K562 (cell line): ENCODE measurements around the gene ZDHHC11. TPM values are rescaled to one million over a fixed set of nuclear protein-coding genes. Genes with fewer than 3 reads are reported as not detected.

Source experiments
- CEBPG ChIP-seq, 3 experiments: fragments of 200-800 bp in 1 of 3; sonication (Bioruptor generic) in 1 of 3; sonication (generic) in 1 of 3; formaldehyde crosslinking in 1 of 3; IDR thresholded peaks in 2 of 3; conservative IDR thresholded peaks in 1 of 3; 2 replicates each; pipeline versions ENCODE4 v1.6.1 to v1.8.0; 2016 to 2022; ENCODE audit warnings: missing compliant biosample characterization in 2 of 3, missing genetic modification characterization in 2 of 3, mild to moderate bottlenecking in 1 of 3, missing genetic modification reagents in 1 of 3
- E2F3 ChIP-seq: fragments of 250-450 bp; sonication (Bioruptor Pico); IDR thresholded peaks from 2 replicates; pipeline ENCODE4 v1.4.0; 2020; ENCODE audit warnings: mild to moderate bottlenecking
- ESRRA ChIP-seq: fragments of 450-650 bp; IDR thresholded peaks from 2 replicates; pipeline ENCODE4 v1.6.1; 2014; ENCODE audit warnings: low read depth, mild to moderate bottlenecking, moderate library complexity, borderline replicate concordance
- FOXK2 ChIP-seq, 2 experiments: fragments of 450-650 bp; IDR thresholded peaks in 1 of 2; conservative IDR thresholded peaks in 1 of 2; 2 replicates each; pipeline ENCODE4 v1.6.1; 2016; ENCODE audit warnings: low read depth in 2 of 2, mild to moderate bottlenecking in 1 of 2
- GABPB2 ChIP-seq: fragments of 250-450 bp; sonication (Bioruptor Pico); conservative IDR thresholded peaks from 2 replicates; pipeline ENCODE4 v1.5.1; 2021; ENCODE audit warnings: mild to moderate bottlenecking
- KDM2B ChIP-seq: fragments of 250-450 bp; sonication (Bioruptor Pico); IDR thresholded peaks from 2 replicates; pipeline ENCODE4 v1.8.0; 2021; ENCODE audit warnings: mild to moderate bottlenecking, moderate library complexity
- MTA2 ChIP-seq: fragments of 450-650 bp; IDR thresholded peaks from 2 replicates; pipeline ENCODE4 v1.6.1; 2016; ENCODE audit warnings: low read depth
- NFYB ChIP-seq: IDR thresholded peaks from 2 replicates; pipeline ENCODE4 v1.6.1; 2011; ENCODE audit warnings: mild to moderate bottlenecking, moderate library complexity; ENCODE audit not compliant: insufficient read length; ENCODE audit errors: extremely low read depth
- SIRT6 ChIP-seq: IDR thresholded peaks from one replicate; pipeline ENCODE4 v1.6.1; 2012; ENCODE audit warnings: low read depth, mild to moderate bottlenecking, control low read depth, inconsistent platforms, low read length, moderate library complexity
- SREBF2 ChIP-seq: sonication (generic); formaldehyde crosslinking; IDR thresholded peaks from 2 replicates; pipeline ENCODE4 v1.4.0; 2020; ENCODE audit warnings: mild to moderate bottlenecking, missing genetic modification reagents
- ZBED1 ChIP-seq: IDR thresholded peaks from 2 replicates; pipeline ENCODE4 v1.6.1; 2014
- ZBTB12 ChIP-seq: fragments of 250-450 bp; sonication (Bioruptor Pico); IDR thresholded peaks from 2 replicates; pipeline ENCODE4 v1.4.0; 2020
- ZBTB8A ChIP-seq: fragments of 450-650 bp; IDR thresholded peaks from 2 replicates; pipeline ENCODE4 v1.6.1; 2018; ENCODE audit warnings: mild to moderate bottlenecking, moderate library complexity; ENCODE audit not compliant: partially characterized antibody
- ZKSCAN1 ChIP-seq: fragments of 150-350 bp; IDR thresholded peaks from 2 replicates; pipeline ENCODE4 v1.6.1; 2016; ENCODE audit warnings: low read depth, low read length
- ZNF253 ChIP-seq: fragments of 250-450 bp; sonication (Bioruptor Pico); conservative IDR thresholded peaks from 2 replicates; pipeline ENCODE4 v1.6.1; 2021; ENCODE audit warnings: mild to moderate bottlenecking
- ZNF384 ChIP-seq: IDR thresholded peaks from 2 replicates; pipeline ENCODE4 v1.6.1; 2012; ENCODE audit warnings: low read depth, low read length, improper control_type of control experiment
- ZNF592 ChIP-seq: fragments of 450-650 bp; IDR thresholded peaks from 2 replicates; pipeline ENCODE4 v1.6.1; 2017; ENCODE audit warnings: antibody characterized with exemption, mild to moderate bottlenecking
- ZSCAN32 ChIP-seq: fragments of 450-650 bp; formaldehyde crosslinking; IDR thresholded peaks from 2 replicates; pipeline ENCODE4 v1.4.0; 2020; ENCODE audit warnings: mild to moderate bottlenecking, moderate library complexity
- polyA plus RNA-seq, 8 experiments: library from polyadenylated mRNA; depleted of rRNA in 4 of 8; stranded (reverse) in 5 of 8; unstranded in 3 of 8; fragments of >200 nt; fragmentation: Nextera tagmentation in 2 of 8; fragmentation: Illumina TruSeq in 1 of 8; extraction: Ambion mirVana in 2 of 8; extraction: Trizol in 1 of 8; gene quantifications; 2 replicates each; pipeline versions ENCODE4 v1.2.1 to v1.2.3, GENCODE V29; 2011 to 2014; ENCODE audit warnings: inconsistent platforms in 1 of 8, missing spikeins in 1 of 8
- total RNA-seq, 7 experiments: library from RNA; depleted of rRNA in 6 of 7; stranded (reverse); fragments of >200 nt in 6 of 7; fragmentation: Illumina TruSeq in 2 of 7; extraction: Trizol in 2 of 7; gene quantifications; 2 replicates each; pipeline versions ENCODE4 v1.2.1 to v1.2.3, GENCODE V29; 2011 to 2021; ENCODE audit warnings: low replicate concordance in 1 of 7
- TF ChIP-seq, protein P1 (sequence below): fragments of 450-650 bp; conservative IDR thresholded peaks from 2 replicates; pipeline ENCODE4 v1.6.1; 2016; ENCODE audit warnings: missing genetic modification characterization, low read depth, mild to moderate bottlenecking, missing compliant biosample characterization, moderate library complexity
- TF ChIP-seq, protein P2 (sequence below): fragments of 200-800 bp; sonication (Bioruptor generic); IDR thresholded peaks from 2 replicates; pipeline ENCODE4 v1.6.1; 2017; ENCODE audit warnings: missing genetic modification characterization, missing compliant biosample characterization

ZDHHC11 gene
- total and polyA plus RNA-seq, 9 of the 15 experiments (the other 6 are each of a cell fraction or from before 2014, with no cell fraction given): 0.07 to 2.3 (median 0.52) TPM

DNA sequence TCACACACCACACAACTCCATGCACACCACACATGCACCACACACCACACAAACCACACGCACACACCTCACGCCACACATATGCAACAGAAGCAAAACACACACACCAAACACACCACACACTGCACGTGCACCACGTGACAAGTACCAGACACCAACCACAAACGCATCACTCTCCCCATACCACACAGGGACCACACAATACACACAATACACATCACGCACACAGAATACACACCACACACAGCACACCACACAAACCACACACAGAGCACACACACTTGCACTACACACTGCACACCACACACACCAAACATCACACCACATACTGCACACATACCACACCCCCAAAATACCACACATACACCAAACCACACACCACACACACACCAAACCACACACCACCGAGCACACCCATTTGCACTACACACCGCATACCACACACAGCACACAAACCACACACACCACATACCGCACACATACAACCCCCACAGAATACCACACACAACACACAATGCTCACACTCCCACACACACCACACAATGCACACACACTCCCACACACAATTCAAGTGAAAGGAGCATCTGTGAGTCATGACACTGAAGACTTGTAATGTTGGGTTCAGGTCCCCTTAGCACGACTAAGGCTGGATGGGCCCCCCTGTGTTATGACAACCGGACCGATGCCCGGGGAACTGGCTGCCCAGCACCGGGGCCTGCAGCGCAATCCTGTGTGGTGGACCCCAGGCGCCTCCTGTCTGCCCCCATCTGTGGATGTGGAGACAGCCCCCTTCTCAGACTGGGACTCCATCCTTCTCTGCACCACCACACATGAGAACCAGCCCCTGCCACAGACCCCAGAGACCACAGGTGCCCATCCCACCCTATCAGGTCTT lies 6.0 kb upstream of the ZDHHC11 start (continued):
- TF ChIP-seq ZNF592: no peak
- TF ChIP-seq SIRT6: no peak
- TF ChIP-seq ZBED1: no peak
- TF ChIP-seq ZKSCAN1: no peak
- TF ChIP-seq MTA2: no peak
- no peak for TF ChIP-seq CEBPG (CRISPR knock-in tag; IDR thresholded peaks at IDR 0.05)
- TF ChIP-seq CEBPG (tag; conservative IDR thresholded peaks at IDR 0.05 in 1 of 2, IDR thresholded peaks at IDR 0.05 in 1 of 2): no peak
- TF ChIP-seq GABPB2 (CRISPR knock-in tag): no peak
- no peak for TF ChIP-seq SREBF2
- TF ChIP-seq KDM2B (CRISPR knock-in tag): no peak
- TF ChIP-seq ZNF384: no peak
- TF ChIP-seq, protein P1, sequence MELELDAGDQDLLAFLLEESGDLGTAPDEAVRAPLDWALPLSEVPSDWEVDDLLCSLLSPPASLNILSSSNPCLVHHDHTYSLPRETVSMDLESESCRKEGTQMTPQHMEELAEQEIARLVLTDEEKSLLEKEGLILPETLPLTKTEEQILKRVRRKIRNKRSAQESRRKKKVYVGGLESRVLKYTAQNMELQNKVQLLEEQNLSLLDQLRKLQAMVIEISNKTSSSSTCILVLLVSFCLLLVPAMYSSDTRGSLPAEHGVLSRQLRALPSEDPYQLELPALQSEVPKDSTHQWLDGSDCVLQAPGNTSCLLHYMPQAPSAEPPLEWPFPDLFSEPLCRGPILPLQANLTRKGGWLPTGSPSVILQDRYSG (tag): no peak
- TF ChIP-seq ZNF253: no peak
- no peak for TF ChIP-seq ESRRA
- TF ChIP-seq ZBTB12: no peak
- TF ChIP-seq ZSCAN32 (CRISPR knock-in tag): no peak
- TF ChIP-seq ZBTB8A: no peak
- TF ChIP-seq, protein P2, sequence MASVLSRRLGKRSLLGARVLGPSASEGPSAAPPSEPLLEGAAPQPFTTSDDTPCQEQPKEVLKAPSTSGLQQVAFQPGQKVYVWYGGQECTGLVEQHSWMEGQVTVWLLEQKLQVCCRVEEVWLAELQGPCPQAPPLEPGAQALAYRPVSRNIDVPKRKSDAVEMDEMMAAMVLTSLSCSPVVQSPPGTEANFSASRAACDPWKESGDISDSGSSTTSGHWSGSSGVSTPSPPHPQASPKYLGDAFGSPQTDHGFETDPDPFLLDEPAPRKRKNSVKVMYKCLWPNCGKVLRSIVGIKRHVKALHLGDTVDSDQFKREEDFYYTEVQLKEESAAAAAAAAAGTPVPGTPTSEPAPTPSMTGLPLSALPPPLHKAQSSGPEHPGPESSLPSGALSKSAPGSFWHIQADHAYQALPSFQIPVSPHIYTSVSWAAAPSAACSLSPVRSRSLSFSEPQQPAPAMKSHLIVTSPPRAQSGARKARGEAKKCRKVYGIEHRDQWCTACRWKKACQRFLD (CRISPR knock-in tag): no peak
- TF ChIP-seq E2F3: no peak
- no peak for TF ChIP-seq FOXK2 (conservative IDR thresholded peaks at IDR 0.05 in 1 of 2, IDR thresholded peaks at IDR 0.05 in 1 of 2; ENCODE audit: low read depth in 2 of 2)
- TF ChIP-seq NFYB: no peak
